Measurements from ENCODE around the gene ITGBL1. TPM values are rescaled to one million over a fixed set of nuclear protein-coding genes. Genes with fewer than 3 reads are reported as not detected.

Gene ITGBL1
- total RNA-seq, 1 experiment from 2014 or later = 0.22 TPM

DNA sequence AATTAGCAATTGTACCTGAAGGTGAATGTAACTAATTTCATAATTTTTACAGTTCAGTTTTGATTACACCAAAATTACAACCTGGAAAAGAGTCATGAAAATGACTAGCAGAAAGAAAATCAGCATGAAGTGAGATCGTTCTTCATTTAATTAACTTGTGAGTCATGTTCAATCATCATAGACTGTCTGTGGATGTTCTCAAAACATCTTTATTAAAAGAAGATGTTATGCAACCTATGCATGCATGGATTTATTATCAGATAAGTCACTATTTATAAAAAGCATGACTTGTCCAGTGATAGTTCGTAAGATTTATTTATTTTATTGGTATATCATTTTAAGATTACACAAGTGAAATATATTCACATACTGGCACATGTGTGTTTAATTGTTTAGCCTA, 245.9 kb downstream of the ITGBL1 start:
- H3K4me1 Mint-ChIP-seq = peaks cover under 1% of the 10 kb centered on the region
- no peak for DNase-seq (ENCODE audit: low spot score)
- no peaks in the 10 kb centered on the region for H3K36me3 Mint-ChIP-seq

DNA sequence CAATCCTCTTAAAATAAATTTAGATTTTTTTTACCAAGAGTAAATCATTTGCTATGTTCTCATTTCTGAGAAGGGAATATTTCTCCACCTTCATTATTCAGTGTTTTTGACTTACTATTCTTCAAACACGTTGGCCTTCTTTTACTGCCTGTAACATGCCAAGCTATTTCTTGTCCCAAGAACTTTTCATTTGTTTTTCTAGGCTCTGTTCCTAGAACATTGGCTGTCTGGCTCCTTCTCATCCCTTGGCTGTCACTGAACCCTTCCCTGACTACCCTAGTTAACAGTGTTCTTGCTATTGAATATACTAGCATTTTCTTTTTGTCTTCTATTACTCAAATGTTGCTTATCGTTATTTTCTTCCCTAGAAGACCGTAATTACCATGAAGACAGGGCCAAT, 248.1 kb downstream of the ITGBL1 start:
- no peak overlapping the region for H3K4me3 Mint-ChIP-seq
- H3K27ac Mint-ChIP-seq = no peak overlapping the region
- H3K4me1 Mint-ChIP-seq = peaks cover 7% of the 10 kb centered on the region
- H3K27me3 Mint-ChIP-seq (ENCODE audit: low read depth) = no peaks in the 10 kb centered on the region
- CTCF ChIA-PET = no interaction called here
- no peak for ATAC-seq
- no peaks in the 10 kb centered on the region for H3K36me3 Mint-ChIP-seq
- POLR2A ChIA-PET = no interaction called here
- H3K9me3 Mint-ChIP-seq = peaks cover 12% of the 10 kb centered on the region
- no peak for DNase-seq (ENCODE audit: low spot score)
- TF ChIP-seq ZNF232 (CRISPR knock-in tag; IDR thresholded peaks at IDR 0.05) = no peak
- no peak for TF ChIP-seq TP53 (CRISPR knock-in tag; IDR thresholded peaks at IDR 0.05)
- TF ChIP-seq, protein P1, sequence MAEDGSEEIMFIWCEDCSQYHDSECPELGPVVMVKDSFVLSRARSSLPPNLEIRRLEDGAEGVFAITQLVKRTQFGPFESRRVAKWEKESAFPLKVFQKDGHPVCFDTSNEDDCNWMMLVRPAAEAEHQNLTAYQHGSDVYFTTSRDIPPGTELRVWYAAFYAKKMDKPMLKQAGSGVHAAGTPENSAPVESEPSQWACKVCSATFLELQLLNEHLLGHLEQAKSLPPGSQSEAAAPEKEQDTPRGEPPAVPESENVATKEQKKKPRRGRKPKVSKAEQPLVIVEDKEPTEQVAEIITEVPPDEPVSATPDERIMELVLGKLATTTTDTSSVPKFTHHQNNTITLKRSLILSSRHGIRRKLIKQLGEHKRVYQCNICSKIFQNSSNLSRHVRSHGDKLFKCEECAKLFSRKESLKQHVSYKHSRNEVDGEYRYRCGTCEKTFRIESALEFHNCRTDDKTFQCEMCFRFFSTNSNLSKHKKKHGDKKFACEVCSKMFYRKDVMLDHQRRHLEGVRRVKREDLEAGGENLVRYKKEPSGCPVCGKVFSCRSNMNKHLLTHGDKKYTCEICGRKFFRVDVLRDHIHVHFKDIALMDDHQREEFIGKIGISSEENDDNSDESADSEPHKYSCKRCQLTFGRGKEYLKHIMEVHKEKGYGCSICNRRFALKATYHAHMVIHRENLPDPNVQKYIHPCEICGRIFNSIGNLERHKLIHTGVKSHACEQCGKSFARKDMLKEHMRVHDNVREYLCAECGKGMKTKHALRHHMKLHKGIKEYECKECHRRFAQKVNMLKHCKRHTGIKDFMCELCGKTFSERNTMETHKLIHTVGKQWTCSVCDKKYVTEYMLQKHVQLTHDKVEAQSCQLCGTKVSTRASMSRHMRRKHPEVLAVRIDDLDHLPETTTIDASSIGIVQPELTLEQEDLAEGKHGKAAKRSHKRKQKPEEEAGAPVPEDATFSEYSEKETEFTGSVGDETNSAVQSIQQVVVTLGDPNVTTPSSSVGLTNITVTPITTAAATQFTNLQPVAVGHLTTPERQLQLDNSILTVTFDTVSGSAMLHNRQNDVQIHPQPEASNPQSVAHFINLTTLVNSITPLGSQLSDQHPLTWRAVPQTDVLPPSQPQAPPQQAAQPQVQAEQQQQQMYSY (CRISPR knock-in tag; IDR thresholded peaks at IDR 0.05) = no peak
- TF ChIP-seq, protein P2, sequence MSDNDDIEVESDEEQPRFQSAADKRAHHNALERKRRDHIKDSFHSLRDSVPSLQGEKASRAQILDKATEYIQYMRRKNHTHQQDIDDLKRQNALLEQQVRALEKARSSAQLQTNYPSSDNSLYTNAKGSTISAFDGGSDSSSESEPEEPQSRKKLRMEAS (CRISPR knock-in tag; IDR thresholded peaks at IDR 0.05) = no peak
- TF ChIP-seq, protein P3, sequence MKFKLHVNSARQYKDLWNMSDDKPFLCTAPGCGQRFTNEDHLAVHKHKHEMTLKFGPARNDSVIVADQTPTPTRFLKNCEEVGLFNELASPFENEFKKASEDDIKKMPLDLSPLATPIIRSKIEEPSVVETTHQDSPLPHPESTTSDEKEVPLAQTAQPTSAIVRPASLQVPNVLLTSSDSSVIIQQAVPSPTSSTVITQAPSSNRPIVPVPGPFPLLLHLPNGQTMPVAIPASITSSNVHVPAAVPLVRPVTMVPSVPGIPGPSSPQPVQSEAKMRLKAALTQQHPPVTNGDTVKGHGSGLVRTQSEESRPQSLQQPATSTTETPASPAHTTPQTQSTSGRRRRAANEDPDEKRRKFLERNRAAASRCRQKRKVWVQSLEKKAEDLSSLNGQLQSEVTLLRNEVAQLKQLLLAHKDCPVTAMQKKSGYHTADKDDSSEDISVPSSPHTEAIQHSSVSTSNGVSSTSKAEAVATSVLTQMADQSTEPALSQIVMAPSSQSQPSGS (CRISPR knock-in tag; IDR thresholded peaks at IDR 0.05; ENCODE audit: borderline replicate concordance, low read depth) = no peak
- TF ChIP-seq ZNF671 (CRISPR knock-in tag; IDR thresholded peaks at IDR 0.05) = no peak
- TF ChIP-seq CBFB (CRISPR knock-in tag; IDR thresholded peaks at IDR 0.05; ENCODE audit: low read depth) = no peak

More for the DNA sequence above, 245.9 kb downstream of the ITGBL1 start:
- no peaks in the 10 kb centered on the region for H3K27me3 Mint-ChIP-seq (ENCODE audit: low read depth)
- ATAC-seq = no peak
- peaks cover 4% of the 10 kb centered on the region for H3K9me3 Mint-ChIP-seq
- no peak overlapping the region for H3K27ac Mint-ChIP-seq
- TF ChIP-seq, protein P4, sequence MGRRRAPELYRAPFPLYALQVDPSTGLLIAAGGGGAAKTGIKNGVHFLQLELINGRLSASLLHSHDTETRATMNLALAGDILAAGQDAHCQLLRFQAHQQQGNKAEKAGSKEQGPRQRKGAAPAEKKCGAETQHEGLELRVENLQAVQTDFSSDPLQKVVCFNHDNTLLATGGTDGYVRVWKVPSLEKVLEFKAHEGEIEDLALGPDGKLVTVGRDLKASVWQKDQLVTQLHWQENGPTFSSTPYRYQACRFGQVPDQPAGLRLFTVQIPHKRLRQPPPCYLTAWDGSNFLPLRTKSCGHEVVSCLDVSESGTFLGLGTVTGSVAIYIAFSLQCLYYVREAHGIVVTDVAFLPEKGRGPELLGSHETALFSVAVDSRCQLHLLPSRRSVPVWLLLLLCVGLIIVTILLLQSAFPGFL (CRISPR knock-in tag; IDR thresholded peaks at IDR 0.05; ENCODE audit: borderline replicate concordance) = no peak
- TF ChIP-seq, protein P5, sequence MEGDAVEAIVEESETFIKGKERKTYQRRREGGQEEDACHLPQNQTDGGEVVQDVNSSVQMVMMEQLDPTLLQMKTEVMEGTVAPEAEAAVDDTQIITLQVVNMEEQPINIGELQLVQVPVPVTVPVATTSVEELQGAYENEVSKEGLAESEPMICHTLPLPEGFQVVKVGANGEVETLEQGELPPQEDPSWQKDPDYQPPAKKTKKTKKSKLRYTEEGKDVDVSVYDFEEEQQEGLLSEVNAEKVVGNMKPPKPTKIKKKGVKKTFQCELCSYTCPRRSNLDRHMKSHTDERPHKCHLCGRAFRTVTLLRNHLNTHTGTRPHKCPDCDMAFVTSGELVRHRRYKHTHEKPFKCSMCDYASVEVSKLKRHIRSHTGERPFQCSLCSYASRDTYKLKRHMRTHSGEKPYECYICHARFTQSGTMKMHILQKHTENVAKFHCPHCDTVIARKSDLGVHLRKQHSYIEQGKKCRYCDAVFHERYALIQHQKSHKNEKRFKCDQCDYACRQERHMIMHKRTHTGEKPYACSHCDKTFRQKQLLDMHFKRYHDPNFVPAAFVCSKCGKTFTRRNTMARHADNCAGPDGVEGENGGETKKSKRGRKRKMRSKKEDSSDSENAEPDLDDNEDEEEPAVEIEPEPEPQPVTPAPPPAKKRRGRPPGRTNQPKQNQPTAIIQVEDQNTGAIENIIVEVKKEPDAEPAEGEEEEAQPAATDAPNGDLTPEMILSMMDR (IDR thresholded peaks at IDR 0.05) = no peak
- TF ChIP-seq, protein P2 (CRISPR knock-in tag; IDR thresholded peaks at IDR 0.05) = no peak
- TF ChIP-seq, protein P6, sequence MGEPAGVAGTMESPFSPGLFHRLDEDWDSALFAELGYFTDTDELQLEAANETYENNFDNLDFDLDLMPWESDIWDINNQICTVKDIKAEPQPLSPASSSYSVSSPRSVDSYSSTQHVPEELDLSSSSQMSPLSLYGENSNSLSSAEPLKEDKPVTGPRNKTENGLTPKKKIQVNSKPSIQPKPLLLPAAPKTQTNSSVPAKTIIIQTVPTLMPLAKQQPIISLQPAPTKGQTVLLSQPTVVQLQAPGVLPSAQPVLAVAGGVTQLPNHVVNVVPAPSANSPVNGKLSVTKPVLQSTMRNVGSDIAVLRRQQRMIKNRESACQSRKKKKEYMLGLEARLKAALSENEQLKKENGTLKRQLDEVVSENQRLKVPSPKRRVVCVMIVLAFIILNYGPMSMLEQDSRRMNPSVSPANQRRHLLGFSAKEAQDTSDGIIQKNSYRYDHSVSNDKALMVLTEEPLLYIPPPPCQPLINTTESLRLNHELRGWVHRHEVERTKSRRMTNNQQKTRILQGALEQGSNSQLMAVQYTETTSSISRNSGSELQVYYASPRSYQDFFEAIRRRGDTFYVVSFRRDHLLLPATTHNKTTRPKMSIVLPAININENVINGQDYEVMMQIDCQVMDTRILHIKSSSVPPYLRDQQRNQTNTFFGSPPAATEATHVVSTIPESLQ (CRISPR knock-in tag; IDR thresholded peaks at IDR 0.05) = no peak
- TF ChIP-seq GTF2I (CRISPR knock-in tag; conservative IDR thresholded peaks at IDR 0.05) (no peak), RELA (CRISPR knock-in tag; IDR thresholded peaks at IDR 0.05; ENCODE audit: borderline replicate concordance) (no peak), MXD4 (CRISPR knock-in tag; IDR thresholded peaks at IDR 0.05; ENCODE audit: borderline replicate concordance) (no peak), ZNF423 (CRISPR knock-in tag; IDR thresholded peaks at IDR 0.05) (no peak), ZNF219 (CRISPR knock-in tag; IDR thresholded peaks at IDR 0.05; ENCODE audit: borderline replicate concordance) (no peak), TEAD4 (CRISPR knock-in tag; IDR thresholded peaks at IDR 0.05) (no peak), CREM (CRISPR knock-in tag; IDR thresholded peaks at IDR 0.05) (no peak), HMGA2 (CRISPR knock-in tag; IDR thresholded peaks at IDR 0.05) (no peak), KAT7 (CRISPR knock-in tag; IDR thresholded peaks at IDR 0.05; ENCODE audit: borderline replicate concordance) (no peak), OVOL2 (CRISPR knock-in tag; IDR thresholded peaks at IDR 0.05; ENCODE audit: borderline replicate concordance) (no peak), TCF7 (CRISPR knock-in tag; IDR thresholded peaks at IDR 0.05; ENCODE audit: low read depth) (no peak), SP1 (CRISPR knock-in tag; conservative IDR thresholded peaks at IDR 0.05) (no peak), ZNF416 (CRISPR knock-in tag; IDR thresholded peaks at IDR 0.05) (no peak), PRRX2 (CRISPR knock-in tag; IDR thresholded peaks at IDR 0.05) (no peak)
- TF ChIP-seq, protein P7, sequence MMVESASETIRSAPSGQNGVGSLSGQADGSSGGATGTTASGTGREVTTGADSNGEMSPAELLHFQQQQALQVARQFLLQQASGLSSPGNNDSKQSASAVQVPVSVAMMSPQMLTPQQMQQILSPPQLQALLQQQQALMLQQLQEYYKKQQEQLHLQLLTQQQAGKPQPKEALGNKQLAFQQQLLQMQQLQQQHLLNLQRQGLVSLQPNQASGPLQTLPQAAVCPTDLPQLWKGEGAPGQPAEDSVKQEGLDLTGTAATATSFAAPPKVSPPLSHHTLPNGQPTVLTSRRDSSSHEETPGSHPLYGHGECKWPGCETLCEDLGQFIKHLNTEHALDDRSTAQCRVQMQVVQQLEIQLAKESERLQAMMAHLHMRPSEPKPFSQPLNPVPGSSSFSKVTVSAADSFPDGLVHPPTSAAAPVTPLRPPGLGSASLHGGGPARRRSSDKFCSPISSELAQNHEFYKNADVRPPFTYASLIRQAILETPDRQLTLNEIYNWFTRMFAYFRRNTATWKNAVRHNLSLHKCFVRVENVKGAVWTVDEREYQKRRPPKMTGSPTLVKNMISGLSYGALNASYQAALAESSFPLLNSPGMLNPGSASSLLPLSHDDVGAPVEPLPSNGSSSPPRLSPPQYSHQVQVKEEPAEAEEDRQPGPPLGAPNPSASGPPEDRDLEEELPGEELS (CRISPR knock-in tag; IDR thresholded peaks at IDR 0.05) = no peak
- TF ChIP-seq, protein P8, sequence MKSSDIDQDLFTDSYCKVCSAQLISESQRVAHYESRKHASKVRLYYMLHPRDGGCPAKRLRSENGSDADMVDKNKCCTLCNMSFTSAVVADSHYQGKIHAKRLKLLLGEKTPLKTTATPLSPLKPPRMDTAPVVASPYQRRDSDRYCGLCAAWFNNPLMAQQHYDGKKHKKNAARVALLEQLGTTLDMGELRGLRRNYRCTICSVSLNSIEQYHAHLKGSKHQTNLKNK (CRISPR knock-in tag; IDR thresholded peaks at IDR 0.05) = no peak
- CTCF ChIA-PET = no interaction called here
- no peak overlapping the region for H3K4me3 Mint-ChIP-seq
- POLR2A ChIA-PET = no interaction called here
